ENCODE measurements around the gene FRMD5.

The FRMD5 gene

DNA sequence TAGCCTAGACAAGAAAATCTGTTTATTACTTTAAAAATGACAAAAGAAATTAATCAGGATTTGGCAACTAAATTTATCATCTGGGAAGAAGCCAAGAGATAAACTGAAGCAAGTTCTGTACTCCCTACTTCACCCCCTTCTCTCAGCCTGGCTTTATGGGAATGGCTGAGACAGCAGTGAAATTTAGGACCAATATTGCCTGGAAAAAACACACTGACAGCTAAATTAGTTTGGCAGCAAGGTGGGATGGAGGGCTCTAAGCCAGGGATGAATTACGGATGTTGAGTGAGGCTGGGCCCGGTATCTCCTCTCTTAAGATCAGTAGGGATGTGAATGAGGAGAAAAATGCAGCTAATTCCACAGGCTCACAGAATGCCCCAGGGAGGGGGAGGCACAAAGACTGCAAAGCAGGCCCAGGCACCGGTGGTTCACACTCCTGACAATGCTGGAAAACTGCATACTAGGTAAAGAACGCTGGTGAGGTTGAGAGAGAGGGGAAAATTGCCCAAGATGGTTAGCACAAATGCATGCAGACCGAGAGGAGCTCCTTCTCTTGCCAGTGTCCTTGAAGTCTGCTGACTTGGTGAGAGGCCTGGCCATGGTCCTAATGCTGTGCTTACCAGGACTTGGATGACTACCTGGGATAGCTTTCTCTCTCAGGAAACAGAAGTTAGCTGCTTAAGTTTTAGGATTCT lies 279.3 kb downstream of the FRMD5 start:
- no peak for TF ChIP-seq POLR2AphosphoS5 (IDR thresholded peaks at IDR 0.05; ENCODE audit: borderline replicate concordance, low read depth, low read length)
- TF ChIP-seq EZH2 (IDR thresholded peaks at IDR 0.05), result no peak
- no peak for TF ChIP-seq FOXP2 (optimal IDR thresholded peaks at IDR 0.05; ENCODE audit: control extremely low read depth, extremely low read length, insufficient read depth)
- no peak overlapping the region for H3K27ac ChIP-seq
- DNase-seq (ENCODE audit: low read depth, low spot score), result no peak
- no peaks in the 10 kb centered on the region for H3K36me3 ChIP-seq (ENCODE audit: insufficient read depth, low read length)
- H3K4me3 ChIP-seq, result no peak overlapping the region
- no peak overlapping the region for H3K9ac ChIP-seq (ENCODE audit: insufficient read length)
- H3K9me3 ChIP-seq (ENCODE audit: low read depth, low read length), result no peaks in the 10 kb centered on the region

DNA sequence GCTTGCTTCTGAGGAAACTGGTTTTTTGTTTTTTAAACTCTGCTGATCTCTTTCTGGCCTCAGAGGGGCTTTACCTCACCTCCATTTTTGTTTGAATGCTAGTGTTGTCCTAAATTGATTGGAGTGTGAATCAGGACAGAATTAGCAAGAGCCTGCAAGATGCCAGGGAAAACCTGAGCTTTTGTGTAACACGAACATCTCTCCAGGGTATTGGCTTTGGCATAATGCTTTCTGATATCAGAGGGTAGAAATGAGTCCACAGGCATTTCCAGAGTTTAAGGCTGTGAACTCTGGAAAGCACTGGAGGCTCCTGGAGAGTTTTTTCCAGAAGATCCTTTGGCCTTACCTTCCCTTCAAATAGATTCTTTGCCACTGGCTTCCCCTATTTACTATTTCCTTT lies 281.1 kb downstream of the FRMD5 start:
- H3K36me3 ChIP-seq (ENCODE audit: insufficient read depth, low read length), result no peaks in the 10 kb centered on the region
- no peak overlapping the region for H3K27ac ChIP-seq
- TF ChIP-seq FOXP2 (optimal IDR thresholded peaks at IDR 0.05; ENCODE audit: control extremely low read depth, extremely low read length, insufficient read depth) (no peak), EZH2 (IDR thresholded peaks at IDR 0.05) (no peak), POLR2AphosphoS5 (IDR thresholded peaks at IDR 0.05; ENCODE audit: borderline replicate concordance, low read depth, low read length) (no peak)
- no peak for DNase-seq (ENCODE audit: low read depth, low spot score)
- no peaks in the 10 kb centered on the region for H3K9me3 ChIP-seq (ENCODE audit: low read depth, low read length)
- no peak overlapping the region for H3K4me3 ChIP-seq
- no peak overlapping the region for H3K9ac ChIP-seq (ENCODE audit: insufficient read length)

DNA sequence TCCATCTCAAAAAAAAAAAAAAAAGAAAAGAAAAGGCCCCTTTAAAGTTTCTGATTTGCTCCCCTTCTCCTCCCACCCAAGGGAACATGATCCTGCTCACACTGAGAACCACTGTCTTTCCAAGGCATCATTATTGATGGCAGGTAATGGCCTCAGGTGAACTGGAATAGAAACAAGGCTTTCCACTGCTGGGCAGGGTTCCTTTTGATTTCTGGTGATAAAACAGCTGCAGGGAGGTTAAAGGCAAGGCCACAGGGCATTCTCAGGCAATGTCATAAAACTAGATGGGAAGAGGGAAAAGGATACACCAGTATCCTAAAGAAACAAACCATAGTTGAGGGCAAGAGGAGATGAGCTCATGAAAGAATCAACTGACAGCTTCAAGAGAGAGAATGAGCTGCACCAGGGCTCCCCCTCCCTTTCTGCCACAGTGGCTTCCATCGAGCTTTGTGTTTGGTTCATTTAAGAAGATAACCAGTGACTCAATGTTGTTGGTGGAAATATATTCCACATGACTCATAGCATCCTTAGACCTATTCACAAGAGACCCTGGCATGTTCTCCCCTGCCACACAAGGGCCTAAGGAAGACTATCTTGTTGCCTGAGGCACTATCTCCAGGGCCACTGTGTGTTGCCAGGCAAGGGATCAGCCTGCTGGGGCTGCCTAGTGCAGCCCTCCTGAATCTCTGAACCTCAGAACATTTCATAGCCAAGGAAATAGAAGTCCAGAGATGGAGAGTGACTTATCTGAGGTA lies 281.9 kb downstream of the FRMD5 start:
- TF ChIP-seq POLR2AphosphoS5 (IDR thresholded peaks at IDR 0.05; ENCODE audit: borderline replicate concordance, low read depth, low read length) (no peak), EZH2 (IDR thresholded peaks at IDR 0.05) (no peak), FOXP2 (optimal IDR thresholded peaks at IDR 0.05; ENCODE audit: control extremely low read depth, extremely low read length, insufficient read depth) (no peak)
- no peak overlapping the region for H3K27ac ChIP-seq
- H3K9ac ChIP-seq (ENCODE audit: insufficient read length), result no peak overlapping the region
- H3K36me3 ChIP-seq (ENCODE audit: insufficient read depth, low read length), result no peaks in the 10 kb centered on the region
- no peak overlapping the region for H3K4me3 ChIP-seq
- DNase-seq (ENCODE audit: low read depth, low spot score), result no peak
- H3K9me3 ChIP-seq (ENCODE audit: low read depth, low read length), result no peaks in the 10 kb centered on the region

DNA sequence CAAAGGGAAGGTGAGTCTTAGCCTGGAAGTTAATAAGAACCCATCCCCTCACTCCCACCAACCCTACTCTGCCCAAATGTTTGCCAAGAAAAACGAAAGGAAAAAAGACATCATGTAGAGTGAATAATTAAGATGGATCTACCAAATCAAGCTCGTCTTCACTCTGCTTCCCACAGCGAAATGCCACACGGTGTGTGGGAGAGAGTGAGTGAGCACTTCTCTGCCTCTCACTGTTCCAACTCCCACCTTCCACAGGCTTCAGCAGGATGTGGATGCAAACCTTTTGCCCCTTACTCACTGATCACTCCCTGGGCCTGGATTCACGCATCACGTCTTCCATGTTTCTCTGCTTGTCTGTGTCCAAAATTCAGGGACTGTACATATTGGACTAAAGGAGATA lies 282.9 kb downstream of the FRMD5 start:
- Histone ChIP-seq H3K9me3 (ENCODE audit: low read depth, low read length) (no peaks in the 10 kb centered on the region), H3K9ac (ENCODE audit: insufficient read length) (no peak overlapping the region), H3K4me3 (no peak overlapping the region), H3K36me3 (ENCODE audit: insufficient read depth, low read length) (no peaks in the 10 kb centered on the region), H3K27ac (no peak overlapping the region)
- no peak for TF ChIP-seq FOXP2 (optimal IDR thresholded peaks at IDR 0.05; ENCODE audit: control extremely low read depth, extremely low read length, insufficient read depth)
- no peak for DNase-seq (ENCODE audit: low read depth, low spot score)

DNA sequence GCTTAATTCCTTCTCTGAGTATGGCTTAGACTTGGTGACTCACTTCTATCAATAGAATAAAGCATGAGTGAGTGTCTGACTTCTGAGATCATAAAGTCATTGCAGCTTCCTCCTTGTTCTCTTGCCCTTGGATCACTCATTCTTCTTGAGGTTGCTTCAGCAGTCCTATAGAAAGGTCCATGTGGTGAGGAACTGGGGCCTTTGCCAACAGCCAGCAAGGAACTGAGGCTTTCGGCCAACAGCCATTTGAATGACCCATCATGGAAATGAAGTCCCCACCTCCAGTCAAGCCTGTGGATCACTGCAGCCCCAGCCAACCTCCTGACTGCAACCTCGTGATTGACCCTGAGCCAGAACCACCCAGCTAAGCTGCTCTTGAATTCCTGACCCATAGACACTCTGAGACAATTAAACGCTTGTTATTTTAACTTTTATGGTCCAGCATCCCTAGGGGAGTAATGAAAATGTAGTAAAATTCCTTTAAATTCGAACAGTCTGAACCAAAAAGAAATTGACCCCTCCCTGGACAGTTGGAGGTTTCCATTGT lies 283.8 kb downstream of the FRMD5 start:
- H3K27ac ChIP-seq, result no peak overlapping the region
- no peak overlapping the region for H3K9ac ChIP-seq (ENCODE audit: insufficient read length)

DNA sequence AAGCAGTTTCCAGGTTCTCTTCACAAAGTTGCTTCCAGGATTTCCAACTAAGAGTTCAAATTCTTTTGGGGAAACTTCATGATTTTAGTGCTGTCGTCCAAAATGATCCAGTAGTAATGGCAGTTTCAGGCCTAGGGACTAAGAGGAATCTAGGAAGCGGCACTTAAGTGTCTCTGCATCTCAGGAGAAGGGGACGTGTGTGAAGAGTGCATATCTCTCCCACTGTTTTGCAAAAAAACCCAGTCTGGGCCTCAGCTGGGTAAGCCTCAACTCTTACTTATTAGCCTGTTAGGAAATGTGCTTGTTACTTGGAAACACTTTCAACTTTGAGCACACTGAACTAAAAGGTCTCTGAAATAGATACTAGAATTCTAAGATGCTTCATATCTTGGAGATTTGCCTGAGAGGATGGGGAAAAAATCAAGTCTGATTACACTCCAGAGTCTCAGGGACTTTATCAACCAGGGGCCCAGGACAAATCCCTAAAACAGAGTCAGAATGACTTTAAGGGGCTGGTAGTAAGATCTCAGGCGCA lies 286.5 kb downstream of the FRMD5 start:
- no peak overlapping the region for H3K27ac ChIP-seq
- TF ChIP-seq EZH2 (IDR thresholded peaks at IDR 0.05), result no peak
- TF ChIP-seq FOXP2 (optimal IDR thresholded peaks at IDR 0.05; ENCODE audit: control extremely low read depth, extremely low read length, insufficient read depth), result no peak
- no peak for TF ChIP-seq POLR2AphosphoS5 (IDR thresholded peaks at IDR 0.05; ENCODE audit: borderline replicate concordance, low read depth, low read length)
- no peaks in the 10 kb centered on the region for H3K36me3 ChIP-seq (ENCODE audit: insufficient read depth, low read length)
- no peaks in the 10 kb centered on the region for H3K9me3 ChIP-seq (ENCODE audit: low read depth, low read length)
- H3K9ac ChIP-seq (ENCODE audit: insufficient read length), result no peak overlapping the region
- H3K4me3 ChIP-seq, result no peak overlapping the region
- no peak for DNase-seq (ENCODE audit: low read depth, low spot score)

More for the DNA sequence above, 283.8 kb downstream of the FRMD5 start:
- Histone ChIP-seq H3K36me3 (ENCODE audit: insufficient read depth, low read length) (no peaks in the 10 kb centered on the region), H3K4me3 (no peak overlapping the region), H3K9me3 (ENCODE audit: low read depth, low read length) (no peaks in the 10 kb centered on the region)
- TF ChIP-seq POLR2AphosphoS5 (IDR thresholded peaks at IDR 0.05; ENCODE audit: borderline replicate concordance, low read depth, low read length), result no peak
- TF ChIP-seq EZH2 (IDR thresholded peaks at IDR 0.05), result no peak
- no peak for TF ChIP-seq FOXP2 (optimal IDR thresholded peaks at IDR 0.05; ENCODE audit: control extremely low read depth, extremely low read length, insufficient read depth)
- no peak for DNase-seq (ENCODE audit: low read depth, low spot score)

DNA sequence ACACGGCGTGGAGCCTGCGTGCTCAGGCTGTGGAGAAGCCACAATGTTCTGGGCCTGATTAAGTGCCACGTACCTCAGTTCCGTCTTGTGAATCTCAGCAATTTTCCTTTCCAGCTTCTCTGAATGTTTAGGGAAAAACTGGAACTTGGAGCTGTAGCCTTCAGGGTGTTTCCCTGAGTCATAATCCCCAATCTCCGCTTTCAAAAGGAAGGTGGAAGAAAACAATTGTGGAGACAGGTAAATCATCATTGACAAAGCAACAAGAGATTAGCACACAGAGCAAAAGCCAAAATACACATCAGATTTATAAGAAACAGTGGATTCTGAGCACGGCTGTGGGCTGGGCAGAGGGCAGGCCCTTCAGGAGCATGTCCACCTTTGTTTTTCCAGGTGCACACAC lies 289.3 kb downstream of the FRMD5 start:
- H3K9me3 ChIP-seq (ENCODE audit: low read depth, low read length), result no peaks in the 10 kb centered on the region
- no peak overlapping the region for H3K4me3 ChIP-seq
- H3K27ac ChIP-seq, result no peak overlapping the region
- DNase-seq (ENCODE audit: low read depth, low spot score), result no peak
- TF ChIP-seq EZH2 (IDR thresholded peaks at IDR 0.05) (no peak), FOXP2 (optimal IDR thresholded peaks at IDR 0.05; ENCODE audit: control extremely low read depth, extremely low read length, insufficient read depth) (no peak), POLR2AphosphoS5 (IDR thresholded peaks at IDR 0.05; ENCODE audit: borderline replicate concordance, low read depth, low read length) (no peak)
- no peak overlapping the region for H3K9ac ChIP-seq (ENCODE audit: insufficient read length)
- no peaks in the 10 kb centered on the region for H3K36me3 ChIP-seq (ENCODE audit: insufficient read depth, low read length)

DNA sequence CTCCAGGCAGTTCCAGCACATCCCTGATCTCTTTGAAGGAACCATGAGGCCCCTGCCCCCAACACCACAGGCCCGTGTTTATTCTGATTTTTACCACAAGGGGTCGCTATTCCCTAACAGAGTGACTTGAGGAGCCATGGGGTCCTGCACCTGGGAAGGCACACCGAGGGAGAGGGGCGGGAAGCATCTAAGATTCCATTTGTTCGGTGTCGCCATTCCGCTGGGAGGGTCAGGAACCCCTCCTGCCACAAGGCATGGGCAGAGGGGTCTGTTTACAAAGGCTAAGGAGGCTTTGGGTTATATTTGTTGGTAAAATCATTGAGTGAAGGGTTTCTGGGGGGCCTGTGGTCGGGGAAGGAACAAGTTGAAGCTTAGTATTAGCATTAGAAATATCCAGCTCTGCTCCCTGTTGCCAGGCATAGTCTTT lies 291.2 kb downstream of the FRMD5 start:
- Histone ChIP-seq H3K36me3 (ENCODE audit: insufficient read depth, low read length) (no peaks in the 10 kb centered on the region), H3K9ac (ENCODE audit: insufficient read length) (no peak overlapping the region), H3K27ac (no peak overlapping the region), H3K9me3 (ENCODE audit: low read depth, low read length) (no peaks in the 10 kb centered on the region), H3K4me3 (no peak overlapping the region)
- TF ChIP-seq EZH2 (IDR thresholded peaks at IDR 0.05) (no peak), FOXP2 (optimal IDR thresholded peaks at IDR 0.05; ENCODE audit: control extremely low read depth, extremely low read length, insufficient read depth) (no peak), POLR2AphosphoS5 (IDR thresholded peaks at IDR 0.05; ENCODE audit: borderline replicate concordance, low read depth, low read length) (no peak)
- DNase-seq (ENCODE audit: low read depth, low spot score), result peak; percentile 44
